Measurements from ENCODE around the gene FKBP5.

- TF ChIP-seq CTCF (IDR thresholded peaks at IDR 0.05) (no peak), POLR2A (IDR thresholded peaks at IDR 0.05) (peak; percentile 18 to 51)
Measured at GRCh38 chr6:35725721-35726438, 37.2 kb upstream of the FKBP5 start.

Data from adrenal gland (tissue), 5 donors.